HepG2 (cell line): ENCODE data around the gene CPS1. TPM values are rescaled to one million over a fixed set of nuclear protein-coding genes. Genes with fewer than 3 reads are reported as not detected.

Experiments used
- ARNT2 ChIP-seq: sonication (generic); formaldehyde crosslinking; IDR thresholded peaks from 2 replicates; pipeline ENCODE4 v1.8.0; 2022; ENCODE audit warnings: mild to moderate bottlenecking, low read depth, missing genetic modification reagents, moderate library complexity
- ATF2 ChIP-seq: sonication (generic); formaldehyde crosslinking; IDR thresholded peaks from 2 replicates; pipeline ENCODE4 v1.4.0; 2020; ENCODE audit warnings: missing genetic modification reagents
- ATF4 ChIP-seq, 2 experiments: fragments of 450-650 bp in 1 of 2; sonication (generic) in 1 of 2; formaldehyde crosslinking; IDR thresholded peaks; 2 replicates each; pipeline versions ENCODE4 v1.5.0 to v1.8.0; 2020 to 2022; ENCODE audit warnings: mild to moderate bottlenecking in 1 of 2, missing genetic modification reagents in 1 of 2
- ATF5 ChIP-seq: sonication (generic); formaldehyde crosslinking; IDR thresholded peaks from 2 replicates; pipeline ENCODE4 v1.4.0; 2020; ENCODE audit warnings: mild to moderate bottlenecking, low read depth, missing genetic modification reagents
- CBX1 ChIP-seq: IDR thresholded peaks from one replicate; pipeline ENCODE4 v1.6.1; 2016; ENCODE audit warnings: antibody characterized with exemption, low read depth
- CEBPB ChIP-seq: IDR thresholded peaks from 2 replicates; pipeline ENCODE4 v1.6.1; 2011; ENCODE audit warnings: low read depth, low read length, improper control_type of control experiment, borderline replicate concordance
- CREM ChIP-seq, 2 experiments: sonication (generic) in 1 of 2; formaldehyde crosslinking in 1 of 2; IDR thresholded peaks; 2 replicates each; pipeline versions ENCODE4 v1.4.0 to v1.6.1; 2016 to 2020; ENCODE audit warnings: antibody characterized with exemption in 1 of 2, mild to moderate bottlenecking in 1 of 2, missing genetic modification reagents in 1 of 2
- CSRNP1 ChIP-seq: sonication (generic); formaldehyde crosslinking; IDR thresholded peaks from 2 replicates; pipeline ENCODE4 v1.8.1; 2023; ENCODE audit warnings: mild to moderate bottlenecking, missing genetic modification reagents
- HINFP ChIP-seq: sonication (generic); formaldehyde crosslinking; IDR thresholded peaks from 2 replicates; pipeline ENCODE4 v1.4.0; 2020; ENCODE audit warnings: low read depth, mild to moderate bottlenecking, missing genetic modification reagents
- KAT2B ChIP-seq: fragments of 150-350 bp; IDR thresholded peaks from 2 replicates; pipeline ENCODE4 v1.6.1; 2014; ENCODE audit warnings: low read depth, low read length, borderline replicate concordance
- KAT7 ChIP-seq: IDR thresholded peaks from 2 replicates; pipeline ENCODE4 v1.6.1; 2018; ENCODE audit warnings: borderline replicate concordance, missing compliant biosample characterization
- PHF5A ChIP-seq: IDR thresholded peaks from one replicate; pipeline ENCODE4 v1.6.1; 2018; ENCODE audit warnings: low read depth, missing genetic modification reagents; ENCODE audit not compliant: unreplicated experiment
- SRSF4 ChIP-seq: fragments of 200-400 bp; formaldehyde crosslinking; IDR thresholded peaks from one replicate; pipeline ENCODE4 v1.6.1; 2018; ENCODE audit warnings: mild to moderate bottlenecking, low read depth, low read length, moderate library complexity; ENCODE audit not compliant: poor library complexity, severe bottlenecking
- ZBTB49 ChIP-seq: sonication (generic); formaldehyde crosslinking; IDR thresholded peaks from 2 replicates; pipeline ENCODE4 v1.4.0; 2020; ENCODE audit warnings: missing genetic modification reagents, borderline replicate concordance
- ZNF160 ChIP-seq: sonication (generic); formaldehyde crosslinking; IDR thresholded peaks from 2 replicates; pipeline ENCODE4 v1.8.0; 2022; ENCODE audit warnings: mild to moderate bottlenecking, inconsistent platforms, missing genetic modification reagents
- ZNF770 ChIP-seq: sonication (generic); formaldehyde crosslinking; IDR thresholded peaks from 2 replicates; pipeline ENCODE4 v1.5.0; 2020; ENCODE audit warnings: mild to moderate bottlenecking, missing genetic modification reagents
- polyA plus RNA-seq, 8 experiments: library from polyadenylated mRNA; depleted of rRNA in 3 of 8; stranded (reverse) in 7 of 8; unstranded in 1 of 8; fragments of >200 nt; fragmentation: Illumina TruSeq in 4 of 8; extraction: Trizol in 4 of 8; gene quantifications; 2 replicates each; pipeline versions ENCODE4 v1.2.1 to v1.2.3, GENCODE V29; 2011 to 2016; ENCODE audit warnings: low read depth in 4 of 8, missing spikeins in 1 of 8, mixed read lengths in 1 of 8; ENCODE audit not compliant: insufficient read depth in 1 of 8
- total RNA-seq, 5 experiments: library from RNA; depleted of rRNA; stranded (reverse); fragments of >200 nt; fragmentation: Illumina TruSeq; extraction: Trizol; gene quantifications; 2 replicates each; pipeline ENCODE4 v1.2.3, GENCODE V29; 2016; ENCODE audit warnings: low read depth in 1 of 5

Gene CPS1
- total and polyA plus RNA-seq, 2 of the 13 experiments (the other 11 are each of a cell fraction or from before 2014, with no cell fraction given): 24.4 to 51.7 TPM

GRCh38 chr2:210548878-210549384 is 7.5 kb upstream of the CPS1 start (continued):
- TF ChIP-seq ZNF770 (CRISPR knock-in tag) (peak; percentile 20; the same call in 1 of the 2 replicates), CBX1 (peak; percentile 64), CREM (IDR thresholded peaks at IDR 0.05) (peak; percentile 95), CREM (CRISPR knock-in tag; IDR thresholded peaks at IDR 0.05) (no peak), ZBTB49 (CRISPR knock-in tag) (no peak), CSRNP1 (CRISPR knock-in tag) (0 out of 2 replicates have a peak, but pooled peaks have one; percentile 40), ARNT2 (CRISPR knock-in tag) (0 out of 2 replicates have a peak, but pooled peaks have one; percentile 50), CEBPB (peak; percentile 93), SRSF4 (no peak), ATF5 (CRISPR knock-in tag) (0 out of 2 replicates have a peak, but pooled peaks have one; percentile 47), ATF4 (CRISPR knock-in tag; IDR thresholded peaks at IDR 0.05) (peak in 1 of 2 experiments; percentile 87; a peak in 2 of 4 replicates), PHF5A (CRISPR knock-in tag) (peak; percentile 27), KAT2B (no peak), ZNF160 (CRISPR knock-in tag) (0 out of 2 replicates have a peak, but pooled peaks have one; percentile 33), KAT7 (CRISPR knock-in tag) (peak; percentile 72; the same call in 1 of the 2 replicates), HINFP (peak; percentile 33; the same call in 1 of the 2 replicates), ATF2 (peak; percentile 94)
